Measurements from ENCODE around the gene PRAMEF27. TPM values are rescaled to one million over a fixed set of nuclear protein-coding genes. Genes with fewer than 3 reads are reported as not detected.

PRAMEF27 gene
- total RNA-seq = not detected in 2 replicates

DNA sequence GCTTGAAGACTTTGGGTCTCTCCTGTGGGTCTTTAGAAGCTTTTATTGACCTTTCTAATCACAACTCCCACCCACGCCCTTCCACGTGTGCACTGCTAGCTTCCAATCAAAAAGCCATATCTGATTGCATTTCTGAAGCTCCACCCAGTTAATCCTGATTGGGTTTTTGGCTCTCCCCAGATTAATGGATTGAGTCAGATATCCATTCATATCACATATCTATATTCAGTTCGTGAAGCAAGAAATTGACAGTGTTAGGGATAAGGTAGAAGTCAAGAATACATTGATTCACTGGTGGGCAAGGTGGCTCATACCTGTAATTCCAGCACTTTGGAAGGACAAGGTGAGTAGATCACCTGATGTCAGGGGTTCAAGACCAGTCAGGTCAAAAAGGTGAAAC, at the start of gene PRAMEF27:
Gene PRAMEF27 (minus strand): TSS at position 101 of the 400 bp plus-strand sequence. CDS start 2,916 bp downstream, outside the sequence.

DNA sequence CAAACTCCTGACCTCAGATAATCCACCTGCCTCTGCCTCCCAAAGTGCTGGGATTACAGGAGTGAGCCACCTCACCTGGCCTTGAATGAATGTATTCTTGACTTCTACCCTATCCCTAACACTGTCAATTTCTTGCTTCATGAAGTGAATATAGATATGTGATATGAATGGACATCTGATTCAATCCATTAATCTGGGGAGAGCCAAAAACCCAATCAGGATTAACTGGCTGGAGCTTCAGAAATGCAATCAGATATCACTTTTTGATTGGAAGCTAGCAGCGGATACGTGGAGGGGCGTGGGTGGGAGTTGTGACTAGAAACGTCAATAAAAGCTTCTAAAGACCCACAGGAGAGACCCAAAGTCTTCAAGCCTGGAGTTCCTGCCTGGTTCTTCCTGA, 14.1 kb upstream of the PRAMEF27 start, which contains the start of gene PRAMEF25:
Gene PRAMEF25 (plus strand): TSS at position 301 of the 400 bp plus-strand sequence. CDS start 2,920 bp downstream, outside the sequence.

Other genes starting within 250 kb of the PRAMEF27 start
- not detected in 2 replicates for gene PRAMEF11, start 225.2 kb downstream of the PRAMEF27 start, total RNA-seq
- gene HNRNPCL1, start 207.9 kb downstream of the PRAMEF27 start, total RNA-seq = not detected in 2 replicates
- not detected in 2 replicates for gene PRAMEF2, start 199.5 kb downstream of the PRAMEF27 start, total RNA-seq
- not detected in 2 replicates for gene PRAMEF4, start 170.4 kb downstream of the PRAMEF27 start, total RNA-seq
- not detected in 2 replicates for gene PRAMEF10, start 158.3 kb downstream of the PRAMEF27 start, total RNA-seq
- not detected in 2 replicates for gene PRAMEF7, start 140.0 kb downstream of the PRAMEF27 start, total RNA-seq
- gene PRAMEF6, start 109.0 kb downstream of the PRAMEF27 start, total RNA-seq = not detected in 2 replicates
- not detected in 2 replicates for gene HNRNPCL3, start 4.2 kb upstream of the PRAMEF27 start, total RNA-seq
- gene PRAMEF25, start 14.2 kb upstream of the PRAMEF27 start, total RNA-seq = not detected in 2 replicates
- gene HNRNPCL2, start 60.3 kb upstream of the PRAMEF27 start, total RNA-seq = not detected in 2 replicates
- gene PRAMEF26, start 99.4 kb upstream of the PRAMEF27 start, total RNA-seq = not detected in 2 replicates
- not detected in 2 replicates for gene HNRNPCL4, start 109.1 kb upstream of the PRAMEF27 start, total RNA-seq
- gene PRAMEF9, start 115.3 kb upstream of the PRAMEF27 start, total RNA-seq = not detected in 2 replicates
- not detected in 2 replicates for gene PRAMEF13, start 144.8 kb upstream of the PRAMEF27 start, total RNA-seq
- not detected in 2 replicates for gene PRAMEF18, start 169.6 kb upstream of the PRAMEF27 start, total RNA-seq
- gene PRAMEF5, start 197.6 kb upstream of the PRAMEF27 start, total RNA-seq = not detected in 2 replicates
- gene PRAMEF8, start 228.6 kb upstream of the PRAMEF27 start, total RNA-seq = not detected in 2 replicates
- gene PRAMEF33, start 247.0 kb upstream of the PRAMEF27 start, total RNA-seq = not detected in 2 replicates